Right lung (tissue), 5 donors: Measurements from ENCODE around the gene PDLIM5. TPM values are rescaled to one million over a fixed set of nuclear protein-coding genes. Genes with fewer than 3 reads are reported as not detected.

Source experiments
- DNase-seq, 2 donors: peaks; one replicate each; pipeline ENCODE4 v3.0.0-alpha.2; 2013
- polyA plus RNA-seq, 5 donors: library from polyadenylated mRNA; unstranded; fragments of 120-200 nt; gene quantifications; one replicate each; pipeline versions ENCODE4 v1.2.1 to v1.2.3, GENCODE V29; 2013; ENCODE audit warnings: inconsistent platforms in 1 of 5, low replicate concordance in 1 of 5; ENCODE audit not compliant: insufficient read length in 5 of 5, insufficient read depth in 1 of 5

Gene PDLIM5
- polyA plus RNA-seq, 5 donors, result 19.1 to 21.9 (median 19.3) TPM

DNA sequence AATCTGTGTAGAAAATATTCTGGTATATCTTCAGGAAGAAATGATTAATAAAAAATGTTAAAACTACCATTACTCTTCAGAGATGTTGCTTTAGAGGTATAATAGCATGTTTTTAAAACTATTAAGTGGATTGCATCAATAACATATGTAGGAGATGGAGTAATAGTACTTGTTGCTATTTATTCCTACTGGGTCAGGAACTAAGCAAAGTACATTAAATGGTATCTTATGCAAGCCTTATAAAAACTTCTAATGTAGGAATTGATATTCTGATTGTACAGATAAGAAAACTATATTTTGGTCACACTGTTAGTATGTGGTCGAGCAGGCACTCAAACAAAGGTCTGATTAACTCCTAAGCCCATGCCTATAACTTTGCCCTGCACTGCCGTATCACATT is 31.4 kb upstream of the PDLIM5 start:
- no peak for DNase-seq

DNA sequence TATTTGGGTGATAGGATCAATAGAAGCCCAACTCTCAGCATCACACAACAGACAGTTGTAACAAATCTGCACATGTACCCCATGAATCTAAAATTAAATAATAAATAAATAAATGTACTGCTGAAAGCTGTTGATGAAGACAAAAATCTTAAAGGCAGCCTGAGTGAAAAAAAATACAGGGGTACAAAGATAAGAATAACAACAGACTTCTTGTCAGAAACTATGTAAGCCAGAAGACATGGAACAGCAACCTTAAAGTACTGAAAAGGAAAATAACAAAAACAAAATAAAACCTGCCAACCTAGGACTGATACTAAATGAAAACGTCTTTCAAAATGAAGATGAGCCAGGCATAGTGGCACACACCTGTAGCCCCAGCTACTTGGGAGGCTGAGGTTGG is 25.0 kb upstream of the PDLIM5 start:
- DNase-seq, result no peak

DNA sequence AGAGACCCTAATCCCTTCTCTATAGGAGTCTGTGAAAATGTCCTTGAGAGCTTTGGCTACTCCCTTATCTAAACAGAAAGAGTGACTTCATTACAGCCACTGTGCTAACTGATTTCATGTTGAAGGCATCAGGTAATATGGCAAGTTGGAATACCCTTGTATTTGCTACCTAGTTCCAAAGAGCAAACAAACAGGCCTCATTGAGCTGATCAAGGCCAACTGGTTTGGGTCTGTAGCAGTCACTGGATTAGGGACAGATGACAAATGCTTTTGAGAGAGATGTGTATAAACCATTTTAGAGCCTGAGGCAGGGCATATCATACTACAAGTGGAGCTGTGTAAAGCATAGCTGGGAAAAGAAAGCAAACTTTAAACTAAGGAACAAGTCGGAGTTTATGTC is 22.9 kb upstream of the PDLIM5 start:
- DNase-seq, result no peak

GRCh38 chr4:94430406-94430805 is 21.3 kb upstream of the PDLIM5 start:
- no peak for DNase-seq

- DNase-seq, result no peak
These were observed 20.4 kb upstream of the PDLIM5 start for GRCh38 chr4:94431388-94431787.

DNA sequence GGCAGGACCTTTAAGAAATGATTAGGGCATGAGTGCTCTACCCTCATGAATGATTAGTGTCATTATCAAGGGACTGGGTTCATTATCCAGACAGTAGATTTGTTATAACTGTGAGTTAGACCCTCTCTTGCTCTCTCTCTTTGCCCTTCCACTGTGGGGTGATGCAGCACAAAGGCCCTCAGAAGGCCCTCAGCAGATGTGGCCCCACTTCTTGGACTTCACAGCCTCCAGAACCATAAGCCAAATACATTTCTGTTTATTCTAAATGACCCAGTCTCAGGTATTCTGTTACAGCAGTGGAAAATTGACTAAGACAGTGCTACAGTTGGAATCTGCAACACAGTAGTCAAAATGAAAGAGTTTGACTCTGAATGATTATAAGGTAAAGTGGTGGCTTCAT is 17.2 kb upstream of the PDLIM5 start:
- DNase-seq, result no peak

DNA sequence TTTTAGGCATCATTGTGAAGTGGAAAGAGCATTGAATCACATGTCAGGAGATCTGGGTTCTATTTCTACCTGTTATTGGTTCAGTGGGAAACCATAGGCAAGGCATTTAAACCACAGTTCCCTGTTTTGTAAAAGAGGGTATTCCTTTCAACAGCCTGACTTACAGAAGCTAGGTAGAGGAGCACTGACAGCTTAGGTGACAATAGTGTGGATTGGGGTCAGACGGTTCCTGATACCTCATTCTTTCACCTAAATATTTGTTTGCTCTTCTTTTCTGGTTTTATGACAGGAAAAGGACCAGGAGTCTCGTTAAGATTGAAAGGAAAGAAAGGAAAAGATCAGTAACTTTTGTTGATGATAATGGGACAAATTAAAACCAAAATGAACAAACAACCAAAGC is 15.9 kb upstream of the PDLIM5 start:
- no peak for DNase-seq

GRCh38 chr4:94436512-94436911 is 15.2 kb upstream of the PDLIM5 start:
- DNase-seq, result no peak

DNA sequence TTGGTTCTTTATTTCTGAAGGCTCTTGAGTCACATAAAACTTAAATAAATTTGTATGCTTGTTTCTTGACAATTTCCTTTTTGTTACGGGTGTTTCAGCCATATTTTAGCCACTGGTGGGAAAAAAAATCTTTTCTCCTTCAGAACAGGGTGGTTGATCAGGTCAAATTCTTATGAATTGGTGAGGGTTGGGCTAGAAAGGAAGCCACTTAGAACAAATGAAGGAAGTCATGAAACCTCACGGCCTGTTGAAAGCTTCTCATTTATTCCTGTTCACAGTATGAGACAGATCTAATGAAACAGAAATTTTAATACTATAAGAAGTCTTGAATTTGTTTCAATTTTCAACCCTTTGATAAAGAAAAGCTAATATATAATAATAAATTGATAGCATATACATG is 12.1 kb upstream of the PDLIM5 start:
- DNase-seq, result no peak

GRCh38 chr4:94441838-94442237 is 9.9 kb upstream of the PDLIM5 start:
- DNase-seq, result no peak

GRCh38 chr4:94442251-94442650 is 9.5 kb upstream of the PDLIM5 start:
- DNase-seq, result no peak

GRCh38 chr4:94446386-94446785 is 5.4 kb upstream of the PDLIM5 start:
- no peak for DNase-seq

- no peak for DNase-seq
These were observed 3.9 kb upstream of the PDLIM5 start for GRCh38 chr4:94447754-94448411.

DNA sequence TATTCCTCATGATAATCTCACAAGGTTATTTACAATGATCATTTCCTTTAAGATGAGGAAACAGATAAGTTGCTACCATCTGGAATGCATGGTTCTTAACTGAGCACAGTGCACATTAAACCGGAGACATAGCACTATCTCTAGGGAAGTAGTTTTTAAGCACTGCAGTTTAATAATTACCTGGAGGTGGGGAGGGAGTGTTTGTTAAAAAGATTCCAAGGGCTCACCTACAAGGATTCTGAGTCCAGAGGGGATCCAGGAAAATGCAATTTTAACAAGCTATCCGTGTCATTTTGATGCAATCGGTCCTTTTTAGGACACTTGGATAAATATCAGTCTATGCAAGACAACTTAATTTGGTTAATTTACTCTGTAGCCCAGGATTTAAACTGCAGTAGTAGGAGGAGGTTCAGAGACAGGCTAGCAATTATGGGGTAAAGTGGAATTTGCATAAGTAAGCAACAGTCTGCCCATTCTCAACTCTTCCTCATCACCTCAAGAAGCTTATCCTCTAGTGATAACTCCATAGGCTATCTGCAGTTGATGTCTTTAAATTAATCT is 2.8 kb upstream of the PDLIM5 start:
- DNase-seq, result no peak

GRCh38 chr4:94451051-94451694 is 569 bp upstream of the PDLIM5 start:
- DNase-seq, result no peak

DNA sequence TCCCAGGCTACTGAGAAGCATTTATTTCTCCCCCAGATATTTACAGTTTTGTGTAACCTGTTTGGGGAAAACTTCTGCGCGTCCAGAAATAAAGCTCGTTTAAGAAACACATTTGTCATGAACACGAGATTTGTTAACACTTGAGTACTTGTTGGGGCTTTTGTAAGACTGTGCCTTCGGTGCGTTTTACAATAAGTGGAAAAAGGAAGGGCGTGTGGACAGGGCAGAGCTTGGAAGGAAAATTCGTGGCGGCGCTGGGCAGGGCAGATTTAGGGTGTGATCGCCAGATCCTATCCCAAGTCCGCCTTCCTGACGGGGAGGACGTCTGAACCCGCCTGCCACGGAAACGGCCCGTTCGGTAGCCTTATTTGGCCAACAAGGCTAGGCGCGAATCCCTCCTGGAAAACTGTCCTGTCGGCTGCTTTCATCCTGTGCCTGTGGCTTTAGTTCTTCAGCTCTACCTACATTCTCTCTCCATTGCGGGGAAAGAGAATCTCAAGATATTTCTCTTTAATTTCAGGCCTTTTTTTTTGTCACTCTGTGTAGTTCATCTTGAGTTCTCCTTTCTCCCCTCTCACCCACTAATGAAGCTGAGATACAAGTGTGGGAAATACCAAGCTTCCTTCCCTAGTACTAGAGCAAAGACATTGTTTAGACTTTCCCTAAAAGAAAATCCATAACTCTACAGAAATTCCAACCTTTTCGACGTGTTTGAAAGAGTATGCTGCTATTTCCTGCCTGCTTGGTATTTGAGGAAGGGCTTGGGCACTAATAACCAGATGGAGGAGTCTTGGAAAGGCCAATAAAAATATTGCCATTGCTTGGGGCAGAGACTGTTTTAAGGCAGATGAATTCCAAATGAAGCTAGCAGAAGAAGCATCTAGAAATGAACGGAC is 982 bp downstream of the PDLIM5 start:
- peak; percentile 29 to 31 for DNase-seq

DNA sequence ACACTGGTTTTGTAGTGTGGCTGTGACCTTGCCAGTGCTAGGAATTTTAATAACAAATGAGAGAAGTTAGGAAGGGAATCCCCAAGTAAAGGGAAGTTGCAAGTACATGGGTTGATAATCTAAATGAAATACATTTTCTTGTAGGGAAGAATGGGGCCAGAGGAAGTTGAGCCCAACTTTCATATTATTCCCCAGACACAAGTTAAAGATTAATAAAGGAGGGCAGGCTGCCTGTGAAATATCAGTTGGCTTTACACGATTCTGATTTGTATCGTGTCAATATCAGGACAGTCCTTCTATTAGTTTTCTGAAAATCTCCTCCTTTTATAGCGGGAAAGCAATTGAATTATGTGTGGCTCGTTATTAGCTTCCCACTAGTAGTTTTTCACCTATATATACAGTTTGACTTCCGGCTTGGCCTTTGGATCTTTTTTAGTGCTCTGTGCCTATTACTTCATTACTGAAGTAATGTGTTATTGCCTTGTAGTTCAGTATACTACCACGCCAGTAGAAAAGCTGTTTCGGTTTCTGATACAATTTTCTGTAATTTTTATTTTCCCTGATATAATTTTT is 1.7 kb downstream of the PDLIM5 start:
- DNase-seq, result no peak

GRCh38 chr4:94454405-94454804 is 2.7 kb downstream of the PDLIM5 start:
- DNase-seq, result no peak

DNA sequence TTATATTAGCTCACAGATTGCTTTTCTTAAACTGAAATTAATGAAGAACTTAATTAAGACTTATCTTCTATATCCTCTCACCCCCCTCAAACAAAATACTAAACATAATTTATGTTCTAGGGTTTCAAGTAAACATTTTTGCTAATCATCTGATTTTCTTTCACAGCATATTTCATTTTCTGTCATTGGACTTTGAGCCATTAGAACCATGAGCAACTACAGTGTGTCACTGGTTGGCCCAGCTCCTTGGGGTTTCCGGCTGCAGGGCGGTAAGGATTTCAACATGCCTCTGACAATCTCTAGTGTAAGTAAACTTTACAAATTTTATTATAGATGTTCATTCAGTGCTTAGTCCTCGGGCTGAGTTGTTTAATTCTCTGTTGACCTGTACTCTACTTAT is 3.3 kb downstream of the PDLIM5 start:
- peak in 1 of 2 donors; percentile 33 for DNase-seq

DNA sequence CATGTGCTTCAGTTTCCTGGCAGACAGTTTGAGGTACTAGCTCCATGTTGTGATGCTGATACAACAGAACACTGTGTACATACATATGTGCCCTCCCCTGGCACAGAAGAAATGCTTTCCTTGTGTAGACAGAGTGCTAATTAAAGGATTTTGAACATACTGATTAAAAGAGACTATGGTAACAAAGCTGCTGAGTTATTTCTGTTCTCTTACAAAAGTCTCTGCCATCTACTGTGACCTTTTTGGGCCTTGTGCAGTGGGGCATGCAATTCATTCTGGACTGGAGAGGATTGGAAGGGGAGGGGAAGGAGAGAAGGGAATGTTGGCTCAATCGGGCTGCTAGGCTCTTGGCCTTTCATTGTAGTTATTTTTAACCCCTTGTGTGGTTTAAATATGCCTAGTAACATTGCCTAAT is 6.0 kb downstream of the PDLIM5 start:
- no peak for DNase-seq

DNA sequence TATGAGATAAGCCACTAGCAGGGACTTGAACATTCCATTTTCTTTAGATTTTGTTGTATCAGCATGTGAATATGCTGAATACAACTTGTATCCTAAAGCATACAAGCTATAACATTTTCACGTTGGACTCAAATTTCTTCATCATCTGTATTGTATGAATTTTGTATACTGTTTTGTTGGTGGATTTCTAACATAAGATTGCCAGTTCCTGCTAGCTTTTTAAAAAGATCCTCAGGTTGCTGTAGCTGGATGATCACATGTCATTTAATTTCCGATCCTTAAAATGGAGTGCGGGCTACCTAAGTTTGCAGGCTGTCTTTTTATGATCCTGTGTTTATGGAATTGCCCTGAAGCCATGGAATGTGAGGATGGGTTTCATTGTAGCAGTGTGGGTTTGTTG is 6.9 kb downstream of the PDLIM5 start:
- no peak for DNase-seq
